Stimulated activated naive CD8-positive, alpha-beta T cell treated with anti-CD3 and anti-CD28 coated beads, Interleukin-15, amount 100 ng/mL, for 72 hours (primary cell): ENCODE results near the gene COA5.

Experiments used
- ATAC-seq: fragments of 150-1000 bp; cut with Tn5 transposase; 2 replicates; pipeline ENCODE4 v1.10.0; 2021; ENCODE audit warnings: mild to moderate bottlenecking, moderate library complexity
- DNase-seq, 2 donors: peaks; one replicate each; pipeline ENCODE4 v3.0.0; 2021 to 2022
- H3K27ac Mint-ChIP-seq, 2 donors: one replicate each; pipeline ENCODE4 v1.8.0; 2022; ENCODE audit warnings: mild to moderate bottlenecking in 2 of 2, mixed read lengths in 2 of 2, moderate library complexity in 2 of 2
- H3K27me3 Mint-ChIP-seq: one replicate; pipeline ENCODE4 v1.8.0; 2022; ENCODE audit warnings: mixed read lengths
- H3K4me1 Mint-ChIP-seq: one replicate; pipeline ENCODE4 v1.8.0; 2022; ENCODE audit warnings: mild to moderate bottlenecking, mixed read lengths
- H3K4me3 Mint-ChIP-seq, 2 donors: one replicate each; pipeline ENCODE4 v1.8.0; 2022; ENCODE audit warnings: mild to moderate bottlenecking in 2 of 2, mixed read lengths in 2 of 2, moderate library complexity in 1 of 2
- H3K9me3 Mint-ChIP-seq, 2 donors: one replicate each; pipeline ENCODE4 v1.8.0; 2022; ENCODE audit warnings: mixed read lengths in 2 of 2

The COA5 gene

GRCh38 chr2:98570356-98570755 lies 38.0 kb downstream of the COA5 start:
- Mint-ChIP-seq H3K27ac (peak overlapping the region; percentile 69 to 77), H3K4me1 (peaks cover 9% of the 10 kb centered on the region), H3K4me3 (no peak overlapping the region), H3K27me3 (no peaks in the 10 kb centered on the region), H3K9me3 (no peaks in the 10 kb centered on the region)
- ATAC-seq (no peak), DNase-seq (no peak)

GRCh38 chr2:98569915-98570314 lies 38.4 kb downstream of the COA5 start:
- peak overlapping the region; percentile 61 to 74 for H3K27ac Mint-ChIP-seq

DNA sequence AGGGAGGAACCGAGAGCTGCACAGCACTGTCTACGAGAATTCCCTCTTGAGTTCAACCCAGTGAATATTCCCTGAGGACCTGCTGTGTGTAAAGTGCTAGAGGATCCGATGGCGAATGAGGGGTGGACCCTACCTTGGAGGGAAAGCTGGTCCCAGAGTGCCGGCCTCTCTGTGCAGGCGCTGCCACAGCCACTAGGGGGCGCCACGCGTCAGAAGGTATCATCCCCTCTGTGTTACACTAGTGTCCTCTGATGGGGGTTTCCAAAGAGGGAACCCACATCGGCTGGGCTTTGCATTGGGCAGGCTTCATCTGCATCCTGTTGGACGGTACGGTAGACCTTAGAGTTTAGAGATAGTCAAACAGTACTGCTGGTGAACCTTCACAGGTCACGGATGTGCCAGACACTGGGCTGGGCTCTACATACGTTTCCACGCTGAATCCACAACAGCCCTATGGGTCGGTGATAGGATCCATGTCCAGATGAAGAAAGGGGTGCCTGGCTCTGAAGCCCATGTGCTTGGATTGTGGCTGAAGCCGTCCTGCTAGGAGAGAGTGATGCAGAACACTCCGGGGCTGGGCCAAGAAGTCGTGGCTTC lies 39.0 kb downstream of the COA5 start:
- DNase-seq (peak; percentile 60 to 64), ATAC-seq (peak; percentile 77)
- peaks cover 13% of the 10 kb centered on the region for H3K4me1 Mint-ChIP-seq
- peak overlapping the region; percentile 61 to 74 for H3K27ac Mint-ChIP-seq
- H3K9me3 Mint-ChIP-seq: no peaks in the 10 kb centered on the region
- H3K27me3 Mint-ChIP-seq: no peaks in the 10 kb centered on the region
- H3K4me3 Mint-ChIP-seq: no peak overlapping the region

More at GRCh38 chr2:98569915-98570314, 38.4 kb downstream of the COA5 start:
- Mint-ChIP-seq H3K4me3 (no peak overlapping the region), H3K27me3 (no peaks in the 10 kb centered on the region), H3K9me3 (no peaks in the 10 kb centered on the region), H3K4me1 (peaks cover 13% of the 10 kb centered on the region)
- ATAC-seq: no peak
- DNase-seq: no peak

GRCh38 chr2:98568161-98568956 lies 40.0 kb downstream of the COA5 start:
- Mint-ChIP-seq H3K9me3 (no peaks in the 10 kb centered on the region), H3K27ac (peak overlapping the region in 1 of 2 donors; percentile 8), H3K27me3 (no peaks in the 10 kb centered on the region), H3K4me1 (peaks cover 13% of the 10 kb centered on the region), H3K4me3 (no peak overlapping the region)
- ATAC-seq (no peak), DNase-seq (no peak)

DNA sequence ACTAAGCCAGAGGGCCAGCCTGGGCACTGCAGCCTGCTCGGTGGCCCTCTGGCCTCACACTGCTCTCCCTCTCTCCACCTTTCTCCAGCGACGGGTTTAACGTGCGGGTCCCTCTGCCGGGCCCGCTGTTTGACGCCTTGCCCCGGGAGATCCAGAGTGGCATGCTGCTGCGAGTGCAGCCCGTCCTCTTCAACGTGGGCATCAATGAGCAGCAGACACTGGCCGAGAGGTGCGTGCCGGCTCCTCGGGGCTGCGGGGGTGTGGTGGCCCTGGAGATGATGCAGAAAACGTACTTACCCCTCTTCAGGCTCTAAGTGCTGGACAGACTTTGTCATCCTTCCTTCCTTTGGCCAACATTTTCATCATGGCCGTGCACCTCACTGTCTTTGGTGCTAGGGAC lies 42.4 kb downstream of the COA5 start:
- ATAC-seq (no peak), DNase-seq (no peak)
- Mint-ChIP-seq H3K4me3 (no peak overlapping the region), H3K9me3 (no peaks in the 10 kb centered on the region), H3K4me1 (peaks cover 13% of the 10 kb centered on the region), H3K27ac (peak overlapping the region in 1 of 2 donors; percentile 33), H3K27me3 (no peaks in the 10 kb centered on the region)

DNA sequence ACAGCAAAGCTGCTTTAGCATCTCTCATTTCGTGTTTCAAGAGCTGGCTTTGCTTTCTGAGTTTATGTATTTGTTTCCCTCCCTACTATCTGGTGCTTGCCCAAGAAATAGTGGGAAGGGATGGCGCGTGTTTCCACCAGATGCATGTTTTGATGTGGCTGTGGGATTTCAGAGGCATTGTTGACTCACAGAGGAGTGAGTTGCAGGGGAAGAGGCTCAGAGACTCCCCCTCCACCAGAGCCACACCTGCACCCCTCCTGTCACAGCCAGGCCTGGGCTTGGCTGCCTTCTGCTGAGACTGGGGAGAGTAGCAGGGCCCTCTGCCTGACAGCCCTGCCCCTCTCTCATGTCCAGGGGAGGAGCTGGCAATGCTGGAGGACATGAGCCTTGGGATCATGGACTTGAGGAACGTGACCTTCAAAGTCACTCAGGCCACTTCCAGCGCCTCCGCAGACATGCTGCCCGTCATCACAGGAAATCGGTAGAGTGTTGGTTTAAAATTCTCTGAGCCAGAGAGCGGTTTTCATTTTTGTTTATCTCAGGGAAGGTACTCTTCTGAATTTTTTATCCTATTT lies 42.9 kb downstream of the COA5 start:
- Mint-ChIP-seq H3K27me3 (no peaks in the 10 kb centered on the region), H3K4me1 (peaks cover 13% of the 10 kb centered on the region), H3K9me3 (no peaks in the 10 kb centered on the region), H3K27ac (peak overlapping the region in 1 of 2 donors; percentile 25), H3K4me3 (no peak overlapping the region)
- DNase-seq (no peak), ATAC-seq (no peak)

- DNase-seq: no peak
- H3K27me3 Mint-ChIP-seq: no peaks in the 10 kb centered on the region
- H3K27ac Mint-ChIP-seq: no peak overlapping the region
- ATAC-seq: no peak
- peaks cover 10% of the 10 kb centered on the region for H3K4me1 Mint-ChIP-seq
- no peaks in the 10 kb centered on the region for H3K9me3 Mint-ChIP-seq
- H3K4me3 Mint-ChIP-seq: no peak overlapping the region
Measured at GRCh38 chr2:98564541-98565132, 43.7 kb downstream of the COA5 start.

DNA sequence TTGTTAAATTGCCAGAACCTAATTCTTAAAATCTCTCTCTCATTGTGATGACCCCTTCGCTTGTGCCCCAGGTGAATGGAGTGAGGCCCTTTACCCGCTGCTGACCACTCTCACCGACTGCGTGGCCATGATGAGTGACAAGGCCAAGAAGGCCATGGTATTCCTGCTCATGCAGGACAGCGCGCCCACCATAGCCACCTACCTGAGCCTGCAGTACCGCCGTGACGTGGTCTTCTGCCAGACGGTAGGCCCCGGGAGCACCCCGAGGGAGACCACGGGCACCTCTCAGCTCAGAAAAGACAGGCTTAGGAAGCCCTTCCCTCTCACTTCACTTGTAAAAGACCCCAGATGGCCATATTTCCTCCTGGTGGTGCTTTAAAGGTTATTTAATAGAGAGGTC lies 44.9 kb downstream of the COA5 start:
- DNase-seq: no peak
- H3K4me3 Mint-ChIP-seq: no peak overlapping the region
- no peak for ATAC-seq

DNA sequence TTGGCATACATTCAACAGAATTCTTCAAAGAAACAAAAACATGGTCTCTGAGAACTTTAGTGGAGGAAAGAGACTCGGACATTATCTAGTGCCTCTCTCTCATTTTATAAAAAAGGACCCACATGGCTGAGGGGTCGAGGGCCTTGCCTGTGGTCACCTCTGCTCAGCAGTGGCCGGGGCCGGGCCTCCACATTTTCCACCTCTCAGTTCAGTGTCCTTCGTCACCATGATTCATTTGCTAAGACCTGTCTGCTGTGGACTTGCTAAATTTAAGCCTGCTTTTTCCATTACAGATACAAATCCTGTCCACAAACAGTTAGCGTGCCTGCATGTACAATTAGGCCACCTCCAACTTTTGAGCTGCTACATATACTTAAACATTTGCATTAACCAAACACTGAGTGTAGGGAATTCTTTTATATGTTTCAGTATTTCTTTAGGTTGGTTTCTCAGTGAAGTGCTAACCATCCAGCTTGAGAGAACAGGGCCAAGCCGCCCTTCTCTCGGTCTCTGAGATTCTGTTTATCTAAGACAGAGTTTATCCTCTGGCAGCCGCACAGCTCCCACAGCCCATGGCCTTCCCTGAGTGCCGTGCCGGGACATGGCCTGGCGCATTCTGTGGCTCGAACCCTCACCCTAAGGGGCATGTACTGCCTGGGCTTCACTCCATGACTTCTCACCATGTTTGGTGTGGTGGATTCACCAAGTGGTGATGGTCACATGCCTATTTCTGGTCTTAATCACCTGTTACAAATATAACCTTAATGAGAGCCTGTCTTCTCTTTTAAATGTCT lies 46.2 kb downstream of the COA5 start:
- Mint-ChIP-seq H3K27ac (no peak overlapping the region), H3K27me3 (no peaks in the 10 kb centered on the region), H3K4me1 (peaks cover 27% of the 10 kb centered on the region)

More for the DNA sequence above, 44.9 kb downstream of the COA5 start:
- Mint-ChIP-seq H3K4me1 (peaks cover 18% of the 10 kb centered on the region), H3K27me3 (no peaks in the 10 kb centered on the region), H3K27ac (peak overlapping the region in 1 of 2 donors; percentile 7), H3K9me3 (no peaks in the 10 kb centered on the region)

GRCh38 chr2:98561018-98561417 lies 47.3 kb downstream of the COA5 start:
- Mint-ChIP-seq H3K27me3 (no peaks in the 10 kb centered on the region), H3K4me1 (peaks cover 36% of the 10 kb centered on the region), H3K9me3 (no peaks in the 10 kb centered on the region), H3K4me3 (no peak overlapping the region), H3K27ac (peak overlapping the region in 1 of 2 donors; percentile 27)
- ATAC-seq (no peak), DNase-seq (no peak)

More for the DNA sequence above, 46.2 kb downstream of the COA5 start:
- Mint-ChIP-seq H3K4me3 (no peak overlapping the region), H3K9me3 (no peaks in the 10 kb centered on the region)
- DNase-seq (no peak), ATAC-seq (no peak)

DNA sequence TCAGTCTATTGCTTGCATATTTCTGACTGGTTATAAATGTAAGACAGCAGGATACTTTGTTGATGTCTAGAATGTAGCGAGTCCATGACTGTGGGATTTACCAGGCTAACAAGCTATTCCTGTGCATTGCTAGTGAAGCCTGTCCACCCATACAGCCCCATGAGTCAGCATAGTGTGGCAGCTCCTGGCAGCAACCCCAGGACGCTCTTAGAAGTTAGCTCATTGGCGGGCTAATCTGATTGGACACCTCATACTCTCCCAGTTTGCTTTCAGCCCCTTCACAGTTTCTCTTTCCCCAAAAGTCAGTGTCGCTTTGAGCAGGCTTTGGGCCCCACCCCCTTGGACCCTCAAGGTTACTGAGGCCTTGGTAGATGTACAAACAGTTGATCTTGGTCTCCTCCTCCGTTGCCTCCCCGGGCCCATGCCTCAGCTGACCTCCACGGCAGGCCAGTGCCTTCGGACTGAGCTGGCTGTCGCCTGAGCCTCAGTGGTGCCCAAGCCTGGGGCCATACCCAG lies 48.0 kb downstream of the COA5 start:
- Mint-ChIP-seq H3K27me3 (no peaks in the 10 kb centered on the region), H3K4me1 (peaks cover 40% of the 10 kb centered on the region), H3K27ac (peak overlapping the region in 1 of 2 donors; percentile 7), H3K9me3 (no peaks in the 10 kb centered on the region), H3K4me3 (no peak overlapping the region)
- DNase-seq: no peak
- no peak for ATAC-seq

DNA sequence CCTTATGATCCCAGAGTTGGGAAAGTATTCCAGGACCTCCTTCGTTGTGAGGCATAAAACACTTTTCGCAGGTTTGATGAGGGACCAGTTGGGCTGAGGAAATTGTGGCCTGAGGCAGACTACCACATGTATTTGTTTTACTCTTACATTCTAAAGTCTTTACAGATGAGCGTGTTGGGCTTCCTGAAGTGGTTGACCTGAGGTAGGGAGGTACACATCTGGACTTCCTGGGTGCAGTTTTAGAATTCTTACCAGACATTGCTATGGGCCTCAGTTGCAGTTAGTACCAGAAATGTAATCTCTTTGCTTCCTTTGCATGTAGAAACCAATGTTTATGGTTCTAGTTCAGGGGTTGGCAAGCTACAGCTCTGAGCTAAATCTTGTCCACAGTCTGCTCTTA lies 48.7 kb downstream of the COA5 start:
- Mint-ChIP-seq H3K27ac (peak overlapping the region in 1 of 2 donors; percentile 38), H3K4me3 (no peak overlapping the region), H3K4me1 (peaks cover 41% of the 10 kb centered on the region), H3K9me3 (no peaks in the 10 kb centered on the region), H3K27me3 (no peaks in the 10 kb centered on the region)
- peak; percentile 42 for ATAC-seq
- no peak for DNase-seq

- peaks cover 41% of the 10 kb centered on the region for H3K4me1 Mint-ChIP-seq
- no peak for ATAC-seq
- H3K27ac Mint-ChIP-seq: peak overlapping the region in 1 of 2 donors; percentile 38
- no peak overlapping the region for H3K4me3 Mint-ChIP-seq
- H3K9me3 Mint-ChIP-seq: no peaks in the 10 kb centered on the region
- no peak for DNase-seq
- H3K27me3 Mint-ChIP-seq: no peaks in the 10 kb centered on the region
Measured at GRCh38 chr2:98558852-98559530, 49.3 kb downstream of the COA5 start.

DNA sequence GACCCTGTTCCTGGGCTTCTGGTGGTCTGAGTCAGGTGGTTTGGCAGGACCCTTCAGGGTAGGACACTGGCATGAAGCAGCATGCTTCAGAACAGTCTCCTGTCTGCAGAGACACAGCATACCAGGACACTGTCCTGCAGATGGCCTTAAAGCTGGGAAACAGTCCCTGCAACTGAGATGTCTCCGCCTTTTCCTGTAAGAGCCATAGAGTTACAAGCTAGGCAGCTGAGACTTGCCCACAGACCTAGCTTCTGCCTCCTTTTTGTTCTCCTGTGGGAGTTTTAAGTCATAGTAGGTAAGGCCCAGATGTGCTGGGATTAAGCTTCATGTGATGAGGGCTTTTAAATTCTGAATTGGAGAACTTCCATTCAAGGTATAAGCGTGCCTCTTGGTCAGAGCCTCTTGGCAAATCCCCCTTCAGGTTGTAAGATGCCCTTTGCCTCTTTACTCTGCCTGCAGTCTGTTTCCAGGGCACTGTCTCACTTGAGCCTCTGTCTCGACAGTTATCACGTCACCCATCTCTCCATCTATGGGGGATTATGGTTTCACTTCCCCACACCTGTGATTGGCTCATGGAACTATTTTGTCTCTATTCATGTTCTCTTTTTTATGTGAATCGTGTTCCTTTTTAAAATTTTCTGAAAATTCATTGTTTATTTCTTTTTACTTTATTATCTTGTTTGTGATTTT lies 51.8 kb downstream of the COA5 start:
- Mint-ChIP-seq H3K4me1 (peaks cover 55% of the 10 kb centered on the region), H3K4me3 (no peak overlapping the region), H3K9me3 (no peaks in the 10 kb centered on the region), H3K27me3 (no peaks in the 10 kb centered on the region), H3K27ac (peak overlapping the region in 1 of 2 donors; percentile 87)
- ATAC-seq (no peak), DNase-seq (no peak)
